HG03354 (cell line): ENCODE measurements around the gene TMEM231.
"Not testable (repeated sequence)": the region's sequence is repeated elsewhere in the genome, so short reads cannot be mapped to it uniquely, and the experiment has no call there.

Experiments used
- ATAC-seq: cut with Tn5 transposase; IDR thresholded peaks from one replicate; pipeline ENCODE4 v1.9.1; 2021; ENCODE audit warnings: mild to moderate bottlenecking; ENCODE audit not compliant: unreplicated experiment, poor library complexity, severe bottlenecking

The TMEM231 gene

DNA sequence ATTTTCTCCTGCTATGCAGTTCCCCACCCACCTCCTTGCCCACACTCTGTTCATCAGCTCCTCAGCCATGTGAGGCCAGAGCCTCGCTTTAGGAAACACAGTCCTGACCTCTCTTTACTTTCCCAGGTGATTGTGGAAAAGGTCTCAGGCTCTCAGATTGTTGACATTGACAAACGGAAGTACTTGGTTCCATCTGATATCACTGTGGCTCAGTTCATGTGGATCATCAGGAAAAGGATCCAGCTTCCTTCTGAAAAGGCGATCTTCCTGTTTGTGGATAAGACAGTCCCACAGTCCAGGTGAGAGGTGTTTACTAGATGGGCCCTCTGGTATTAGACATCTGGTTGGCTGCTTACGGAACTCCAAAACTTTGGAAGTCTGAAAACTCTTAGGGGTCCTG lies 11.9 kb upstream of the TMEM231 start:
- ATAC-seq, result no peak

DNA sequence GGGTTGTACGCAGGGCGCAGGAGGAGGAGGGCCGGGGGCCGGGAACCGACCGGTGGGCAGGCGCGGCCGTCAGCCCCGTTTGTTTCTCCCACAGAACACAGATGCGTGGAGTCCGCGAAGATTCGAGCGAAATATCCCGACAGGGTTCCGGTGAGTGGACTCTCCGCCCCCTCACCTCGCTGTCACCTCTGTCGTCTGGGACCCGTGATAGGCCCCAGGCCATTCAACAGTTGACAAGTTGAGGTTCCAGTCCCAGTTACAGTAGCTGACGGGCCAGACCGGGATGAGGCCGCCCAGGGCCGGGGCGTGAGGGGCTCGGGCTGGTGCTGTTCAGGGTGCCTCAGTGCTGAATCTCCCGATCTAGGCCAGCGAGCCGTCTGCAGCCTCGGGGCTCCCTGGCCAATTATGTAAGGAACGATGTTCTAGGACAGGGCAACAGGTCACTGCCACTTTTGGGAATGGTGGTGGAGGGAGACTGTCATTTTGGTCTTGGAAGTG lies 10.8 kb upstream of the TMEM231 start:
- peak; percentile 2 for ATAC-seq

DNA sequence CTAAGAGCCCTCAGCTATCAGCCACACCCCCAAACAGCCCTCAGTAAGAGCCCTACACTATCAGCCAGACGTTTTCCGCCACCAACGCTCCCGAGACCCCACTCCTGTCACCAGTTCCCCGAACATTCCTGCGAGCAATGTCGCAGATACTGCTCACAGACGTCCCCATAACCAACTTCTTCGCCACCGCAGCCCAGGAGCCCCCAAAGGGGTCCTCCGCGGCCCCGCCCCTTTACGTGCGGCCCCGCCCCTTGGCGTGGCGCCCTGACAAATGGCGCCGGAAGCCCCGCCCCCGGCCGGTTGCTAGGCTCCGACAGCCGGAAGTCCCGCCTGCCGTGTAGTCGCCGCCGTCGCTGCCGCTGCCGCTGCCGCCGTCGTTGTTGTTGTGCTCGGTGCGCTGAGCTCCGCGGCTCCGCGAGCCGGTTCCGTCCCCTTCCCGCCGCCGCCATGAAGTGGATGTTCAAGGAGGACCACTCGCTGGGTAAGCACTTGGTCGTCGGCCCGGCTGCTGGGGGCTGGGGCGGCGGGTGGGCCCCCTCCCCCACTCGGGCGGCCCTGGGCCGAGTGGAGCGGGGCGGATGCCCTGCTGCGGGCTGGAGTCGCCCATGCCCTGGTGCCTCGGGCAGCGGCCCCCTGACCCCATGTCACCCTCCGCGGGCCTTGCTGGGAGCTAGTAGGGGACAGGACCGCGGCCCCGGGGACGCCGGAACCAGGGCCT lies 10.1 kb upstream of the TMEM231 start, which contains the start of gene GABARAPL2:
GABARAPL2 (plus strand) TSS at position 340 of the 718 bp plus-strand sequence; CDS start at position 448, 108 bp downstream.
- ATAC-seq, result peak; percentile 85

DNA sequence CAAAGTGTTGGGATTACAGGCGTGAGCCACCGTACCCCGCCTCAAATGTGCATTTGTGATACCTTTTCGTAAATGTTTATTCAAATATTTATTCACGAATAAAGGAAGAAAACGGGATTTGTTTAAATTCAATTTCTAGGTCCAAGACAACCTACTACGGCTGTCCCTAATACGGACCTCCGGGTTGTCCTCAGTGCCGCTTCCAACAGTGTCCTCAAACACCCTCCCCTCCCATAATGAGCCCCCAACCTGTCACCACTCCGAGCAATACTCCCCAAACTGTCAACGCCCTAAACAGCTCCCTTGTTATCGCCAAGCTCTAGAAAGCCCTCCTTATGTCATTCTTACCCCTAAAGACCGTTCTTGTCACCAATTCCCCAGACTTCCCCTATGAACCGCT lies 9.6 kb upstream of the TMEM231 start:
- ATAC-seq, result peak; percentile 7

DNA sequence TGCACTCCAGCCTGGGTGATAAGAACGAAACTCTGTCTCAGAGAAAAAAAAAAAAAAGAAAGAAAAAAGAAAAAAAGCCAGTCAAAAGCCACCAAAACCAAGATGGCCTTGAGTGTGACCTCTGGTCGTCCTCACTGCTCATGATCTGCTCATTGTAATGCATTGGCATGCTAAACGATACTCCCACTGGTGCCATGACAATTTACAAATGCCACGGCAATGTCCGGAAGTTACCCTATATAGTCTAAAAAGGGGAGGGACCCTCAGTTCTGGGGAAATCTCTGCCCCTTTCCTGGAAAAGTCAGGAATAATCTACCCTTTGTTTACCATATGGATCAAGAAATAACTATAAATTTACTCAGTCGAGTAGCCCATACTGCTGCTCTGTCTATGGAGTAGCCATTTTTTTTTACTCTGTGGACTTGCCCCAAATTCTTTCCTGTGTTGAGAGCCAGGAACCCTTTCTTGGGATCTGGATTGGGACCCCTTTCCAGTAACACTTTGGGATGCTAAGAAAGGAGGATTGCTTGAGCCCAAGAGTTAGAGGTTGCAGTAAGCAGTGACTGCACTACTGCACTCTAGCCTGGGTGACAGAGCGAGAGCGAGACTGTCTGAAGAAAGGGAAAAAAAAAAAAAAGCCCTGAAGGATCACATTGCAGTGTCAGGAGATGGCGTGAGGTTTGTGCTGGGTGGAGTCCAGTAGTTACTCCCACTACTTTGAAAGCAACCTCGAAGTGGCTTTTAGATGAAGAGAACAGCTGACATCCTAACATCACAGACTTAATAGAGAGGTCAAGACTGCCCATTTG lies 3.7 kb upstream of the TMEM231 start:
- ATAC-seq, result no peak

DNA sequence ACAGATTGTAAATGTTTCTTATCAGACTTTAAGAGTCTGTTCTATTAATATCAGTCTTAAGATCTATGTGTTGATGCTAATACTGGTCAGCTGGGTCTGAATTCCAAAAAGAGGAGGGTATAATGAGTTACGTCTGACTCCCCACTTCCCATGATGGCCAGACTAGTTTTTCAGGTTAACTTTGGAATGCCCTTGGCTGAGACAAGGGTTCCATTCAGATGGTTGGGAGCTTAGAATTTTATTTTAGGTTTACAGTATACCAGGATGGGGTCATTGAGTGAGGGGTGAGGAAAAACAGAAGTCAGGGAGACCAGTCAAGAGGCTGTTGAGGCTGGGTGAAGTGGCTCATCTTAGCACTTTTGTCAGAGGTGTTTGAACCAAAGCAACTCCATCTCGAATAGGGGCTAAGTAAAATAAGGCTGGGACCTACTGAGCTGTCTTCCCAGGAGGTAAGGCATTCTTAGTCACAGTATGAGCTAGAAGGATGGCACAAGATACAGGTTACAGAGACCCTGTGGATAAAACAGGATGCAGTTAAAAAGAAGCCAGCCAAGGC lies 2.9 kb upstream of the TMEM231 start:
- ATAC-seq, result no peak

DNA sequence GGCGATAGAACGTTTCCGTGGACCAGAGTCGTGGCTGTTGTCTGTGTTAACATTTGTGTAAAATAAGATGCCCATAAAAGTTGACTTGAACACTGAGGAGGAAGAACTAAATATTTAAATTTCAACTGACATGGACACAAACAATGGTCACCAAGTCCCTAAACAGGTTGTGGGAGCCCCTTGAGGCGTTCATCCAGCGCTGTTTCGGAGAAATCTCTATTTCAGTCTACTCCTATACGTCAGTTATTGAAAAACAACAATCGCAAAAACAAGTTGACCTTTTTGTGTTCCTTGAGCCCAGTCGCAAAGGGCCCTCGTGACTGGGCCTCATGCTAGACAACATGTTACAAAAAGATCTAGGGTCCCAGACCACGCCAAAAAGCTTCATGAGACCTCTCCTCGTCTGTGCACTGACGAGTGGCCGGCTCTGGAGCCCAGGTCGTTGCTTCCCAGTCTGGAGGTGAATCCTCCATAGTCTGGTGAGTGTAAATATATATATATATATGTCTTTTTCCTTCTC lies 439 bp upstream of the TMEM231 start:
- ATAC-seq, result no peak

DNA sequence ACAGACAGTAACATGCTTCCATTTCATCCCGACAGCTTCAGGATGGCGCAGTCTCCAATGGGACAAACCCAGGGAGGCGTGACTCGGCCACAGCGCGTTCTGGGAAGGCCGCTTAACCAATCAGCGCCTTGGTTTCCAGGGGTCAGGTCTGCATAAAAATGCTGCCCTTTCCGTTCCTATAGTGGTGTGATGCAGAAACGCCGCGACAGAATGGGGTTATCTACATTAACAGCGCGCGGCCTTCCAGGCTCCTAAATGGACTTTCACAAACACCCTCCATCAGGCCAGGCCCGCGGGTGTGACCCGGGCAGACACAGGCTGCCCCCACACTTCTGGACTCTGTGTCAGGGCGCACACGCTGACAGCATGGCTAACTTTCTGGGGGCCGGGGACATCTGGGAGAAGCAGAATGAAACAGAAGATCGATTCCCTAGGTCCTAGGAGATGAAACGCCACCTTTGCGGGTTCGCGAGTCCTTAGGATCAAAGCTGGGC lies 792 bp downstream of the TMEM231 start:
- ATAC-seq, result peak; percentile 31

DNA sequence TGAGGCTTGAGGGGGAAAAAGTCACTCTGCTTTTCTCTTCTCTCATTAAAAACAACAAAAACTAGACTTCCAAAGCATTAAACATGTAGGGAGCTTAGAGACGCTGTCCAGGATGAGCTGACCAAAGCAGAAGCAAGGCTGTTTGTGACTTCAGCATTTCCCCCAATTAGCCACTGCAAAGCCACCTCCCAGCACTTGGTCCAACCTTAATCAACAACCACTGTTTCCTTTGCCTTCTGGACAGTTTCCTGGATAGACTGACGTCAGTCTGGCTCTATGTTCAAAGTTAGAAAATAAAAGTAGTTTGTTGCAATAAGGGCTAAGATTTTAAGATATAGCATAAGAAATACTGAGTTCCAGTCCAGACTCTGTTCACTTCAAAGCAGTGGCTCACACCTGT lies 3.1 kb downstream of the TMEM231 start:
- no peak for ATAC-seq

DNA sequence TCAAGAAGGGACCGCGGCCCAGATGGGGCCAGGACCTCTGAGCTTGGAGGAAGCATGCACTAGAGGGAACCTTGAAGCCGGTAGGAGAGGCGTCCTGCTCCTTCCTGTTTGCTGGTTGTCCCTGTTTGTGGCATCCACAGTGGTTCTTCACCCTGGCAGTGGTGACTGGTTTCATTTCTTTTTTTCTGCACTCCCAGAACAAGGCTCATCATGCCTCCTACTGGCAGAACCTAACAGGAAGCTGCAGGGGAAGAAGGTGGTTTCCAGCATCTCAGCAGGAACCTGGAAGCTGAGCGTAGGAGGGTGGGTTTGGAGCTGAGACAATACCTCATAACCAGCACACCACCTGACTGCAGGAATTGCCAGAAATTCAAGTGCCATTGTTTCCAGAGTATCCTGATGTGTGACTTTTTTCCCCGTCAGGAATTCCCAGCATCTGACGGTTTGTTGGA lies 5.8 kb downstream of the TMEM231 start:
- peak; percentile 87 for ATAC-seq

DNA sequence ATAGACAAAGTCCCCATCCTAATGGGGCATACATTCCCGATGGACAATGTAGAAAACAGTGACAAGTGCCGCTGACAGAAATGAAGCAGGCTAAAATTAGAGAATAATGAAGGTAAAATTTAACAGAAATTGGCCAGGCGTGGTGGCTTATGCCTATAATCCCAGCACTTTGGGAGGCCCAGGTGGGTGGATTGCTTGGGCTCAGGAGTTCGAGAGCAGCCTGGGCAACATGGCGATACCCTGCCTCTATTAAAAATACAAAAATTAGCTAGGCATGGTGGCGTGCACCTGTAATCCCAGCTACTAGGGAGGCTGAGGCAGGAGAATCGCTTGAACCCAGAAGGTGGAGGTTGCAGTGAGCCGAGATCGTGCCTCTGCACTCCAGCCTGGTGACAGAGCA lies 7.6 kb downstream of the TMEM231 start:
- not testable (repeated sequence) for ATAC-seq

DNA sequence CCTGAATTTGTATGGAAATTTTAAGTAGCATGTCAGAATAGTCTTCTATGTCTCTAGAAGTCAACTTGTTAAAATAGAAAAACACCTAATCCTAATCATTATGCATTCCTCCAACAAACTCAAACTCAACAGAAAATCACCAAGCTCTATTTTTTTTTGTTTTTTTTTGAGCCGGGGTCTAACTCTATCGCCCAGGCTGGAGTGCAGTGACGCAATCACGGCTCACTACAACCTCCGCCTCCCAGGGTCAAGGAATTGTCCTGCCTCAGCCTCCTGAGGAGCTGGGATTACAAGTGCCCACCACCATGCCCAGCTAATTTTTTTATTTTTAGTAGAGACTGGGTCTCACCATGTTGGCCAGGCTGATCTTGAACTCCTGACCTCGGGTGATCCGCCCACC lies 9.8 kb downstream of the TMEM231 start:
- no peak for ATAC-seq

DNA sequence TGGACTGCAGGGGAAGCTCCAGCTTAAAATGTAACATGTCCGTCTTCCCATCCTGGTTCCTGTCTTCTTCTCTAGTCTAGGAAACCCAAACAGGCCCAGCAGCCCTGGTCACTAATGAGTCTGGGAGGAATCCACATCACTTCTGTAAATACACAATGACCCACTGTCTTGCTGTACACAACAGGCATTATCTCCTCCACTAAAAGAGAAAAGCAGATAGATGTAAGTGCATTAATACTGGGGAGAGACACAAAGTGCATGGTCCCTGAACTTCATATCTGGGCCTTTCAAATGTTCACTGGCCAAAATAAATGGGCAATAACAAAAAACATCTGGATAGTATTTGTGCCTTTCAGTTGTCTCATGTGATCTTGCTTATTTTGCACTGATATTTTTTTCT lies 10.2 kb downstream of the TMEM231 start:
- not testable (repeated sequence) for ATAC-seq

DNA sequence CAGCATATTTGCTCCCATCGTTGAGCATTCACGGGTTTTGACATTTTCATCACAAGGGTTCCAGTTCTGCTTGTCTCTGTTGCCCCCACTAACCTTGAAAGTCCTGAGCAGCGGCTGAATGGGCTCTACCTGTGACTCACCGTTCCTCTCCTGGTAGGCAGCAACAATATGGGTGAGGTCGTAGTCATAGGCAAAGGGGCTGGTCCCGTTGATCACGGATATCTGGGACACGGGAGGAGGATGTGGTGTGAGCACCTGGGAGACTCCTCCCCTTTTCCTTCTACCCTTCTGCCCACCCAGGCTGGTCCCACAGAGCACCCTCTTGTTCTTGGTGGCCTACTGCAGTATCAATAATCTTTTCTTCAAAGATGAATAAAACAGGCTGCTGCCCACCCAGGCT lies 13.6 kb downstream of the TMEM231 start:
- ATAC-seq, result not testable (repeated sequence)

DNA sequence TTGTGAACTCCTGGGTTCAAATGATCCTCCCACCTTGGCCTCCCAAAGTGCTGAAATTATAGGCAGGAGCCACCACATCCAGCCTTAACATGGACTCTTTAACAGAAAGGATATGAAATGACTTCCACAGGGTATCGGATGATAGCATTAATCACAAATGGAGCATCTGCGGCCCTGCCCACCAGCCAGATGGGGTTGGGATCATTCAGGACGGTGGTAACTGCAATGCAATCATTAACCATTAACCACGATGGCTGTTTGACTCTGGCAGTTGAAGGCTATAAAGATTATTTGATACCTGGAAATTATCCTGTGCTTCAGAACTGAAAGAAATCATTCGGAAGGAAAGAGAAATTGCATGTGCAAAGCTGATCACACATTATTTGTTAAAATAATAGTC lies 14.8 kb downstream of the TMEM231 start:
- no peak for ATAC-seq

DNA sequence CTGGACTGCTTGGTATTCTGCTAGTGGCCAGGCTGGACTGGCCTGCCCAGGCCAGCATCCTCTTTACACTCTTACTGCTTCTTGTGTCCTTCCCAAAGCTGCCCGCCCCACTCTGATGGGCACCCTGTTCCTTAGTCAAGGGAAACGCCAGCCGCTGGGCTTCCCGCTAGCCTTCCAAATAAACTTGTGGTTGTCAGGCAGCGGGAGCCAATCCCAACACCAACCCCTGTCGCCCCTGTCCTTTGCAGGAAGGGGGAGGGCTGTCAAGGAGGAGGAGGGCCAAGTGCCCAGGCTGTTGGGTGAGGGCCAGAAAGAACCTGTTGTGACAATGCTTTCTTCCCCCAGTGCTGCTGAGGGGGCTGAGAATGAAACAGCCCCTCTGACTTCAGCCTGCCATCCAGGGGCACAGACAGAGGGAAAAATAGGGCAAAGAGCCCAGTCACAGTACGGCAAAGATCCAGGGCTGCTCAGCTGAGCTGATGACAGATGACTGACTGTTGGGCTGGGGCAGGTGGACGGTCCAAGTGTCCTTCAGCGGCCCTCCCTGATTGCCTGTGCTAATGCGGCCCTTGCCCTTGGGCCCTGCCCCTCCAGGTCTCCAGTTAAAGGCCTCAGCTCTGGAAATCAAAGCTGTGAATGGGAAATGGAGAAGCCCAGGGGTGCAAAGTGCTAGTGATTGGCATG lies 17.0 kb downstream of the TMEM231 start:
- ATAC-seq, result not testable (repeated sequence)

DNA sequence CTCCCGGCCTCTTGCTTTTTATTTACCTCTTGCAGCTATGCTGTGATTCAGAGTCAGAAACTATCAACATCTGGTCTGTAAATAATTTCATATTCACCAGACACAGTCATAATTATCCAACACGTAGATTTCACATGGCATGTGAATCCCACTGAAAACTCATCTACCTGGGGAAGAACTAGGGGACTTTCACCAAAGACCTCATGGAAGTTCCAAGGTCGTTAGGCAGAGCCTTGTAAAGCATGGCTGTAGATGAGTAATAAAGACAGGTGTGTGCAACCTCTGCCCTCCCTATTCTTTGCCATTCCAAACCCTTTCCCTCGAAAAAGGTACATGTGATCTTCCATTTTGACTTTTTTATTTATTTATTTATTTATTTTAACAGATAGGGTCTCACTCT lies 18.3 kb downstream of the TMEM231 start:
- ATAC-seq, result no peak

DNA sequence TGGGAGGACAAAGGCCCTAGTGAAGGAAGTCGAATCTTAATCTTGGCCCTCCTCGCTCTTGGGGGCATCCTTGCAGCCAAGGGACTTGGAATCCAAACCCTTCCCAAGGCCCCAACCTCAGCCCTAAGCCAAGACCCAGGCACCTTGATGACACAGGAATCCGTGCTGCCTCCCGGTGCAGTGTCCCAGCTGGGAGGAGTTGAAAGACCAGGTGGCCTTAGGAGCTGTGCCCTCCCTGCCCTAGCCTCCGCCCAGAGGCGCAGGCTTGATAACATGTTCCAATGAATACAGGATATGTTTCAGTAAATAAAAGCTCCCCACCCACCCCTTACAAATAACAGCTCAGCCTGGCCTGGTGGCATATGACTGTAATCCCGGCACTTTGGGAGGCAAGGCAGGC lies 20.2 kb downstream of the TMEM231 start, which contains the start of gene CHST5:
CHST5 (minus strand) TSS at position 208 of the 400 bp plus-strand sequence. CDS start 5,724 bp downstream, outside the sequence.
- ATAC-seq, result no peak

DNA sequence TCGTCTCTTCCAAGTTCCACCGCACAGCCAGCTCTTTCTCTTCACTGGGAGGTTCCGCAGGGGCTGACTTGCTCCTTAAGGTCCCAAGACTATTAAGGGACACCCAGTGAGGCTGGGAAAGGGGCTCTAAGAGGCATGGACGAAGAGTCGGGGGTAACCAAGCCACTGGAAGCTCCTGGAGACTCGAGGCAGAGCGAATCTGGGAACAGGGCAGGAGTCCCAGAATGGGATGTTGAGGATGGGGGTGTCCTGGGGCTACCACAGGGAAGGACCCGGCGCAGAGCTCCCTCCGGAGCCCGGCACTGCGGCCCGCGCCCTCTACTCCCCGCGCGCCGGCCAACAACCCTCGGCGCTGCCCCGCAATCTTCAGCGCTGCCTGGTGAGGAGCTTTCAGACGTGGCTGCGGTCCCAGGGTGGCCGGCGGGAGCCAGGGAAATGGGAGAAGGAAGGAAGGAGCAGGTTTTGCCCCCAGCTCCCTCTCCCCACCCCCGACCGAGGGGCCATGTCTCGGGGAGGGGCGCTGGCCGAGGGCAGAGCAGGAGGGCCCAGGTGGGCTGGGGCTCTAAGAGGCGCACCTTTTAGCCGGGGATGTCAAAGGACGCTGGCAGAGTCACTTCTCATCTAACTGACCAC lies 20.7 kb downstream of the TMEM231 start:
- ATAC-seq, result no peak
